ENCODE measurements around the gene AGBL3.

GRCh38 chr7:134966691-134967090, 19.6 kb upstream of the AGBL3 start:
- no peak for TF ChIP-seq CTCF (conservative IDR thresholded peaks at IDR 0.05; ENCODE audit: low read depth in 2 of 2)
- no peak for TF ChIP-seq EZH2 (IDR thresholded peaks at IDR 0.05; ENCODE audit: low read depth, unreplicated experiment)
- no peak for TF ChIP-seq EZH2phosphoT487 (IDR thresholded peaks at IDR 0.05; ENCODE audit: unreplicated experiment)
